ENCODE measurements around the gene SELENOO. TPM values are rescaled to one million over a fixed set of nuclear protein-coding genes. Genes with fewer than 3 reads are reported as not detected.

The SELENOO gene
- total and polyA plus RNA-seq, 3 donors from 2014 or later = 20.8 to 66.8 (median 57.9) TPM

DNA sequence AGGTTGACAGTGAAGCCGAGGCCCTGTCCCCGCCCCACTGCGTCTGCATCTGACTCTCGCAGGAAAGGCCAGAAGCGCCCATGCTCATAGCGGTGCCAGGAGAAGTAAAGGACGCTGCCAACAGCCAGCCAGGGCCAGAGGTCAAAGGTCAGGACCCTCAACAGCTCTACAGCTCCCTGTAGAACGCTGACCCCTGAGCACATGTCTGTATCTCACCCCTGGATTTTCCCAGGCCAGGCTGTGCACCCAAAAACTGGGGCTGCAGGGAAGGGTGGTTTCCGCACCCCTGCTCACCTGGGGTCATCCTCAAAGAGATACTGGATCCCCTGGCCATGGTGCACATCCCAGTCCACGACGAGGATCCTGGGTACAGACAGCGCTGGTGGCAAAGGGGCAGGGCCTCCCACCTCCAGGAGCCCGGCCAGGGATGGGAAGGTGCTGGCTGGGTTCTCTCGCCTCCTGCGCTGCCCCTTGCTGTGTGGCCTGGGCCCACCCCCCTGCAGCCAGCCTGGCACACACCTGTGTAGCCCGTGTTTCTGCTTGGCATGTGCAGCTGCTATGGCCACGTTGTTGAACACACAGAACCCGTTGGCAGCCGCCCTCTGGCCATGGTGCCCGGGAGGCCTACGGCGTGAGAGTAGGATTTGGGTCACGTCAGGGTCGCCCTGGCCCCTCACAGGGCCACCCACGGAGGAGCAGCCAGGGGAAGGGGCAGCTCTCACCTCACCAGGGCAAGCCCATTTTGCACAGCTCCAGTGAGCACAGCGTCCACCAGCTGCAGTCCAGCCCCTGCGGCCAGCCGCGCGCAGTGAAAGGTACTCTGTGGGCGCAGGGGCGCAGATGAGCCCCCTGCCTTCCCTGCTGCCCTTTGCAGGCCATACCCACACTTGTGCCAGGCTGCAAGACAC, 48.8 kb downstream of the SELENOO start:
- intact Hi-C loops (cut with DNase I; ENCODE audit: low total_unique reads) = no loop called here
- 84 to 89% methylated on average over 16 to 32 of the region's 32 CpGs for WGBS, 2 donors
- Histone ChIP-seq H3K9me3 (no peaks in the 10 kb centered on the region), H3K36me3 (ENCODE audit: low read depth, missing control alignments) (no peaks in the 10 kb centered on the region), H3K27me3 (no peaks in the 10 kb centered on the region), H3K4me3 (no peak overlapping the region), H3K27ac (no peak overlapping the region), H3K4me1 (peaks cover 19% of the 10 kb centered on the region)
- DNase-seq = no peak
- no peak for TF ChIP-seq POLR2A (IDR thresholded peaks at IDR 0.05)
- TF ChIP-seq, protein P1, sequence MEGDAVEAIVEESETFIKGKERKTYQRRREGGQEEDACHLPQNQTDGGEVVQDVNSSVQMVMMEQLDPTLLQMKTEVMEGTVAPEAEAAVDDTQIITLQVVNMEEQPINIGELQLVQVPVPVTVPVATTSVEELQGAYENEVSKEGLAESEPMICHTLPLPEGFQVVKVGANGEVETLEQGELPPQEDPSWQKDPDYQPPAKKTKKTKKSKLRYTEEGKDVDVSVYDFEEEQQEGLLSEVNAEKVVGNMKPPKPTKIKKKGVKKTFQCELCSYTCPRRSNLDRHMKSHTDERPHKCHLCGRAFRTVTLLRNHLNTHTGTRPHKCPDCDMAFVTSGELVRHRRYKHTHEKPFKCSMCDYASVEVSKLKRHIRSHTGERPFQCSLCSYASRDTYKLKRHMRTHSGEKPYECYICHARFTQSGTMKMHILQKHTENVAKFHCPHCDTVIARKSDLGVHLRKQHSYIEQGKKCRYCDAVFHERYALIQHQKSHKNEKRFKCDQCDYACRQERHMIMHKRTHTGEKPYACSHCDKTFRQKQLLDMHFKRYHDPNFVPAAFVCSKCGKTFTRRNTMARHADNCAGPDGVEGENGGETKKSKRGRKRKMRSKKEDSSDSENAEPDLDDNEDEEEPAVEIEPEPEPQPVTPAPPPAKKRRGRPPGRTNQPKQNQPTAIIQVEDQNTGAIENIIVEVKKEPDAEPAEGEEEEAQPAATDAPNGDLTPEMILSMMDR (IDR thresholded peaks at IDR 0.05) = no peak

DNA sequence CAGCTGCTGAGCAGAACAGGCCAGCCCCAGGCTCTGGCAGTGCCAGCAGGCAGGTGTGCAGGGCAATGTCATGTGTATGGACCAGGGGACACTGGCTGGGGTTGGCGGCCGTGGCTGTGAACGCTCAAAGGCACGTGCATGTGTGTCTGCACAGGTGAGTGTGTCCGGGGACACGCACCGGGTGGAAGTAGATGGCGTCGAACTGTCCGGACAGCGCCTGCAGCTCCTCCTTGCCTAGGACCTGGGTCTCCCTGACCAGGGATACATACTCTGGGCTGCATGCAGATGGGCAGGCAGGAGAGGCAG, 49.4 kb downstream of the SELENOO start:
- Histone ChIP-seq H3K4me1 (peaks cover 19% of the 10 kb centered on the region), H3K27ac (no peak overlapping the region), H3K27me3 (no peaks in the 10 kb centered on the region), H3K9me3 (no peaks in the 10 kb centered on the region), H3K36me3 (ENCODE audit: low read depth, missing control alignments) (no peaks in the 10 kb centered on the region), H3K4me3 (peak overlapping the region in 1 of 2 donors; percentile 69)
- 79 to 90% methylated on average over 4 to 11 of the region's 11 CpGs for WGBS, 2 donors
- no peak for DNase-seq
- TF ChIP-seq, protein P1 (IDR thresholded peaks at IDR 0.05) = no peak
- no peak for TF ChIP-seq POLR2A (IDR thresholded peaks at IDR 0.05)
- intact Hi-C loops (cut with DNase I; ENCODE audit: low total_unique reads) = no loop called here

DNA sequence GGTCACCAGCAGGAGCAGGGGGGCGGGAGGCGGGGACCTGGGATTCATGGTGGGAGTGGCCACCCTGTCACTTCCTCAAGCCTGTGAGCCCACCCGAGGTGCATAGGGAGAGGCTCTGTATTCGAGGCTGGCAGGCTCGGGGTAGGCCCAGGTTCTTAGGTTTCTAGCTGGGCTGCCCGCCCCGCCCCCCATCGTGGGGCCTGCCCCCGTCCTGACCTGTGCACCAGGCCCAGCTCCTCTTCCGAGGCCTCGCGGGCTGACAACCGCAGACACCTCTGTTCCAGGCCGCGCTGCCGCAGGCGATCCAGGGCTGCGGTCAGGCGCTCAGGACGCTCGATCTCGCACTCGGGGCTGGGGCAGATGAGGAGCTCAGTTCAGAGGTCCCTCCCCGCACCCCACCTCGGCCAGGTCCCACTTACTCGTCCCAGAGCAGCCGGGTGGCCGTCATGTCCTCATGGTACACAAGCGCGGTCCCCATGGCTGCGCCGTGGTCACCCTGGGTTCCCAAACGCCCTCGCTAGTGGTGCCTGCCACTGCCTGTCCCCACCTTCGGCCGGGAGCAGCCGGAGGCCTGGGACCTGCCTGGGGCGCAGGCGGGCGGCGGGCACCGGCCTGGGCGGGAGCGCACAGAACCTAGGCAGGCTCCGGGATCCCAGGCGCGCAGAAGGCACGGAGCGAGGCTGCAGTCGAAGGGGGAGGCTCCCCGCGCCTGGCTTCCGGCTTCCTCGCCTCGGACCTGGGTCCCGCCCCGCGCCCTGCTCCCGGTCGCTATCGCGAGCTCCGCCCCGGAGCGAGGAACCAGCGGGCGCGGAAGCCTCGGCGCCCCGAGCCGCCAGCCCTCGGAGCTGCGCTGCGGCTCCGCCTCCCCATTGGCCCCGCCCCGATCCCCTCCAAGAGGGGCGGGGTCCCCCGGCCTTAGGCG, 50.0 kb downstream of the SELENOO start, which contains the start of gene HDAC10:
TSS of gene HDAC10 (minus strand) at position 711 of the 922 bp plus-strand sequence. CDS start at position 478, 233 bp downstream.
- WGBS, 2 donors = 2 to 3% methylated on average over 13 to 63 of the region's 81 CpGs
- H3K4me3 ChIP-seq = peak within 1 kb of the TSS; percentile 62 to 69
- H3K4me1 ChIP-seq = peaks cover 14% of the 10 kb centered on the region
- H3K9me3 ChIP-seq = no peaks in the 10 kb centered on the region
- intact Hi-C loops (cut with DNase I; ENCODE audit: low total_unique reads) = no loop called here
- TF ChIP-seq, protein P1 (IDR thresholded peaks at IDR 0.05) = no peak
- no peak for TF ChIP-seq POLR2A (IDR thresholded peaks at IDR 0.05)
- no peaks in the 10 kb centered on the region for H3K36me3 ChIP-seq (ENCODE audit: low read depth, missing control alignments)
- peak within 1 kb of the TSS; percentile 37 to 71 for H3K27ac ChIP-seq
- peak; percentile 80 for DNase-seq
- no peaks in the 10 kb centered on the region for H3K27me3 ChIP-seq

DNA sequence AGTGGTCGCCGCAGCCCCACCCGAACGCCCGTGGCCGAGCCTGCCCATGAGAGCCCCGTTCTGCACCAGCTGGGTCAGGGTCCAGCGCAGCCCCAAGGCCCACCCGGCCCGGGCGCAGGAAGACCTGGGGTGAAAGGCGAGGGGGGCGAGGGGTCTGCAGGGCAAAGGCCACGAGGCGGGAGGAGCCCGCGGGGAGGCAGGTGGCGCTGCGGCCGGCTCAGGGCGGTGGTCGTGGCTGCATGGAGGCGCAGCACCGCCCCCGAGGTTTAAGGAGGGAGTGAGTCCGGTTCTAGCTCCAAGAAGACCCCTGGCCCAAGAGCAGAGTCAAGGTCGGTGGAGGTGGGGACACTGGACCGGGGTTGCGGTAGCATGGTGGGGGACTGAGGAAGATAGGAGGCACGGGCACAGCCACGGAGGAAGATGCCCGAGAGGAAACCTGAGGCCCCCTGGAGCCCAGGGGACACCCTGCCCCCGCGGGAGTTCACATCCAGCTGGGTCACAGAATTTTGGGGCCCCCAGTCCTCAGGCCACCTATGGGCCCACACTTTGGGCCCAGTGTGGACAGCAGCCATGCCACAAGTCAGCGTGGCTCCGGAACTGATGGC, 50.8 kb downstream of the SELENOO start:
- no peaks in the 10 kb centered on the region for H3K36me3 ChIP-seq (ENCODE audit: low read depth, missing control alignments)
- H3K4me1 ChIP-seq = peaks cover 11% of the 10 kb centered on the region
- TF ChIP-seq, protein P1 (IDR thresholded peaks at IDR 0.05) = no peak
- no peak for TF ChIP-seq POLR2A (IDR thresholded peaks at IDR 0.05)
- H3K4me3 ChIP-seq = peak overlapping the region; percentile 62 to 69
- no peak for DNase-seq
- WGBS, 2 donors = 8 to 26% methylated on average over 10 to 36 of the region's 36 CpGs
- H3K27ac ChIP-seq = peak overlapping the region; percentile 37 to 71
- H3K27me3 ChIP-seq = no peaks in the 10 kb centered on the region
- intact Hi-C loops (cut with DNase I; ENCODE audit: low total_unique reads) = no loop called here
- no peaks in the 10 kb centered on the region for H3K9me3 ChIP-seq
